Measurements from ENCODE around the gene PLCB4.

The PLCB4 gene

GRCh38 chr20:9293145-9293544 lies 224.3 kb downstream of the PLCB4 start:
- FAIRE-seq (no peak), DNase-seq (ENCODE audit: insufficient read length, low spot score) (no peak)
- no peak for TF ChIP-seq POLR2A (IDR thresholded peaks at IDR 0.05; ENCODE audit: low read depth, low read length)
- TF ChIP-seq POU2F2 (IDR thresholded peaks at IDR 0.05; ENCODE audit: low read depth, low read length), result no peak
- TF ChIP-seq SPI1 (IDR thresholded peaks at IDR 0.05; ENCODE audit: low read depth, low read length), result no peak
- TF ChIP-seq TAF1 (IDR thresholded peaks at IDR 0.05; ENCODE audit: low read depth, low read length), result no peak
- TF ChIP-seq PAX5 (IDR thresholded peaks at IDR 0.05; ENCODE audit: insufficient read depth, low read length, severe bottlenecking), result no peak
- no peak for TF ChIP-seq POLR2AphosphoS5 (IDR thresholded peaks at IDR 0.05; ENCODE audit: low read depth, low read length)

- DNase-seq (ENCODE audit: insufficient read length, low spot score) (no peak), FAIRE-seq (no peak)
- TF ChIP-seq SPI1 (IDR thresholded peaks at IDR 0.05; ENCODE audit: low read depth, low read length), result no peak
Measured at GRCh38 chr20:9294041-9294440, 225.2 kb downstream of the PLCB4 start.

DNA sequence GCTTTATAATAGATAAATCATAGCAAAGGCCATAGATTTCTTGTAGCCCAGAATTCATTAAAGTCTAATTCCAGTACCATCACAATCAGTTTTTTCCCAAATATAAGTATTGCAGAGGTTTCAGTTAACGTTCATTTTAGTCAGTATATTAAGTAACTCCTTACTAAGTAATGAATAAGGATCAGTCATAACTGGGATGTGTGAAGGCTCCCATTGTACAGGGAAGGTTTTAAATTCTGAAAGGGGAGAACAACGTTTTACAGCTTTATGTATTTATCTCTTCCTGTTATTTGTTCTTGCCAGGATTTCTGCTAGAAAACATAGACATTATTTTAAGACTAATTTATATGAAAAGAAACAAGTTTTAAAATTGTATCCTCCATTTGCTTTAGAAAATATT lies 230.0 kb downstream of the PLCB4 start:
- no peak for TF ChIP-seq SPI1 (IDR thresholded peaks at IDR 0.05; ENCODE audit: low read depth, low read length)
- TF ChIP-seq PAX5 (IDR thresholded peaks at IDR 0.05; ENCODE audit: insufficient read depth, low read length, severe bottlenecking), result no peak
- TF ChIP-seq POLR2A (IDR thresholded peaks at IDR 0.05; ENCODE audit: low read depth, low read length), result no peak
- no peak for TF ChIP-seq POU2F2 (IDR thresholded peaks at IDR 0.05; ENCODE audit: low read depth, low read length)
- TF ChIP-seq POLR2AphosphoS5 (IDR thresholded peaks at IDR 0.05; ENCODE audit: low read depth, low read length), result no peak
- TF ChIP-seq TAF1 (IDR thresholded peaks at IDR 0.05; ENCODE audit: low read depth, low read length), result no peak
- FAIRE-seq (no peak), DNase-seq (ENCODE audit: insufficient read length, low spot score) (no peak)

DNA sequence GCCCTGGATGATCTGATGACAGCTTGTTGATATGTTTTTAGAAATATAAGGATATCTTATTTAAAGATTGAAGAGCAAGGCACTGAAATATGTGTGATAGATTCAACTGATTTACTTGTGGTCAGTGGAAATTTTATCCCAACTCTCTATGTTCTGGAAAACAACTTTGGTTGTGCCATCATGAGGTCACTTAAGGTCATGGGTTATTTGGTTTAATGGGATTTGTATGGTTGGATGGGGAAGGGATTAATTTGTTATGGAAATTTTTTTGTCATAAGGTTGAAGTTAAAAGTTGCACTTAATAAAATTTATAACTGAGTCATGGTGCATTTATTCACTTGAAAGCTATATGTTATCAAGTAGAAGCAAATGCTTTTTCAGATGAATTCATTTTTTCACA lies 231.2 kb downstream of the PLCB4 start:
- TF ChIP-seq POLR2AphosphoS5 (IDR thresholded peaks at IDR 0.05; ENCODE audit: low read depth, low read length), result no peak
- no peak for TF ChIP-seq POLR2A (IDR thresholded peaks at IDR 0.05; ENCODE audit: low read depth, low read length)
- no peak for TF ChIP-seq POU2F2 (IDR thresholded peaks at IDR 0.05; ENCODE audit: low read depth, low read length)
- TF ChIP-seq TAF1 (IDR thresholded peaks at IDR 0.05; ENCODE audit: low read depth, low read length), result no peak
- TF ChIP-seq PAX5 (IDR thresholded peaks at IDR 0.05; ENCODE audit: insufficient read depth, low read length, severe bottlenecking), result no peak
- no peak for TF ChIP-seq SPI1 (IDR thresholded peaks at IDR 0.05; ENCODE audit: low read depth, low read length)
- DNase-seq (ENCODE audit: insufficient read length, low spot score) (no peak), FAIRE-seq (no peak)

DNA sequence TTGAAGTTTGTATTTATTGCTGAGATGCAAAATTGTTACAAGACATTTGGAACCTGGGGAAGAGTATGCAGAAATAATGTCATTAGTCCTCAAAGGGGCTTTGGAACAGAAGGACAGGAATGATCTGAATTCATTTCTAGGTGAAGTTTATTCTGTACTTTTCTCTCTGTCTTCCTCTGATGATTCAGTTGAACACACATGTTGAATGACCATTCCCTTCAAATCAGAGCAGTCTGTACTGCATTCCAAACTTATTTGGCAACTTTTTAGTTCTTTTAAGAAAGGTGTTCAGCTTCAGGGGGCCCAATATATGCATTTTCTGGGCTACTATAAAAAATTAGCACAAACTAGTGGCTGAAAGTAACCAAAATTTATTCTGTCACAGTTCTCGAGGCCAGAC lies 231.6 kb downstream of the PLCB4 start:
- TF ChIP-seq POLR2A (IDR thresholded peaks at IDR 0.05; ENCODE audit: low read depth, low read length) (no peak), SPI1 (IDR thresholded peaks at IDR 0.05; ENCODE audit: low read depth, low read length) (no peak), POU2F2 (IDR thresholded peaks at IDR 0.05; ENCODE audit: low read depth, low read length) (no peak), POLR2AphosphoS5 (IDR thresholded peaks at IDR 0.05; ENCODE audit: low read depth, low read length) (no peak), TAF1 (IDR thresholded peaks at IDR 0.05; ENCODE audit: low read depth, low read length) (no peak), PAX5 (IDR thresholded peaks at IDR 0.05; ENCODE audit: insufficient read depth, low read length, severe bottlenecking) (no peak)
- FAIRE-seq (no peak), DNase-seq (ENCODE audit: insufficient read length, low spot score) (no peak)

- no peak for TF ChIP-seq POLR2AphosphoS5 (IDR thresholded peaks at IDR 0.05; ENCODE audit: low read depth, low read length)
- no peak for TF ChIP-seq PAX5 (IDR thresholded peaks at IDR 0.05; ENCODE audit: insufficient read depth, low read length, severe bottlenecking)
- TF ChIP-seq SPI1 (IDR thresholded peaks at IDR 0.05; ENCODE audit: low read depth, low read length), result no peak
- TF ChIP-seq POU2F2 (IDR thresholded peaks at IDR 0.05; ENCODE audit: low read depth, low read length), result no peak
- TF ChIP-seq TAF1 (IDR thresholded peaks at IDR 0.05; ENCODE audit: low read depth, low read length), result no peak
- no peak for TF ChIP-seq POLR2A (IDR thresholded peaks at IDR 0.05; ENCODE audit: low read depth, low read length)
- no peak for DNase-seq (ENCODE audit: insufficient read length, low spot score)
- FAIRE-seq, result no peak
Measured at GRCh38 chr20:9301129-9302090, 232.5 kb downstream of the PLCB4 start.

- DNase-seq (ENCODE audit: insufficient read length, low spot score) (no peak), FAIRE-seq (no peak)
- TF ChIP-seq POLR2A (IDR thresholded peaks at IDR 0.05; ENCODE audit: low read depth, low read length) (no peak), TAF1 (IDR thresholded peaks at IDR 0.05; ENCODE audit: low read depth, low read length) (no peak), PAX5 (IDR thresholded peaks at IDR 0.05; ENCODE audit: insufficient read depth, low read length, severe bottlenecking) (no peak), POLR2AphosphoS5 (IDR thresholded peaks at IDR 0.05; ENCODE audit: low read depth, low read length) (no peak), SPI1 (IDR thresholded peaks at IDR 0.05; ENCODE audit: low read depth, low read length) (no peak), POU2F2 (IDR thresholded peaks at IDR 0.05; ENCODE audit: low read depth, low read length) (no peak)
Measured at GRCh38 chr20:9302091-9302462, 233.2 kb downstream of the PLCB4 start.

GRCh38 chr20:9306521-9306920 lies 237.6 kb downstream of the PLCB4 start:
- no peak for TF ChIP-seq TAF1 (IDR thresholded peaks at IDR 0.05; ENCODE audit: low read depth, low read length)
- TF ChIP-seq POU2F2 (IDR thresholded peaks at IDR 0.05; ENCODE audit: low read depth, low read length), result no peak
- TF ChIP-seq POLR2A (IDR thresholded peaks at IDR 0.05; ENCODE audit: low read depth, low read length), result no peak
- no peak for TF ChIP-seq SPI1 (IDR thresholded peaks at IDR 0.05; ENCODE audit: low read depth, low read length)
- no peak for TF ChIP-seq POLR2AphosphoS5 (IDR thresholded peaks at IDR 0.05; ENCODE audit: low read depth, low read length)
- no peak for TF ChIP-seq PAX5 (IDR thresholded peaks at IDR 0.05; ENCODE audit: insufficient read depth, low read length, severe bottlenecking)
- DNase-seq (ENCODE audit: insufficient read length, low spot score) (no peak), FAIRE-seq (no peak)

DNA sequence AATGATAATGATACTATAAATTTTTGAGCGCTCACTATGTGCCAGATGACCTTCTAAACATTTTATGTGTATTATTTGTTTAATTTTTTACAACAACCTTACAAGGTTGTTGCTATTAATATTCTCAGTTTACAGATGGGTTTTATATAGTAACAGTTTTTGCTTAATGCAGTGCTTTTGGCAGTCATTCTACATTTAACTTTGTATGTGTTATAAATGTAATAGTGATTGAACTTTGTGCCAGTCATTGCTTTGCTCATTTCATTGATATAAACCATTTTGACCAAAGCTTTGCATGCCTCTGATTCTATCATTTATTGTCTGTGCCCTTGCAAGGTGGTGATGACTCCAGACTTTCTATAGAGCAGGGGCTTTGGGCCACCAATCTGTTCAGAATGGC lies 239.2 kb downstream of the PLCB4 start:
- FAIRE-seq (no peak), DNase-seq (ENCODE audit: insufficient read length, low spot score) (no peak)
- no peak for TF ChIP-seq SPI1 (IDR thresholded peaks at IDR 0.05; ENCODE audit: low read depth, low read length)
- TF ChIP-seq TAF1 (IDR thresholded peaks at IDR 0.05; ENCODE audit: low read depth, low read length), result no peak
- no peak for TF ChIP-seq POLR2AphosphoS5 (IDR thresholded peaks at IDR 0.05; ENCODE audit: low read depth, low read length)
- no peak for TF ChIP-seq PAX5 (IDR thresholded peaks at IDR 0.05; ENCODE audit: insufficient read depth, low read length, severe bottlenecking)
- no peak for TF ChIP-seq POLR2A (IDR thresholded peaks at IDR 0.05; ENCODE audit: low read depth, low read length)
- TF ChIP-seq POU2F2 (IDR thresholded peaks at IDR 0.05; ENCODE audit: low read depth, low read length), result no peak
